Spleen (tissue), 7 donors: Measurements from ENCODE around the gene GMDS.

Experiments
- CTCF ChIP-seq, 11 experiments: fragments of 200-600 bp in 7 of 11; fragments of 450-650 bp in 4 of 11; sonication (generic) in 4 of 11; IDR thresholded peaks in 8 of 11; conservative IDR thresholded peaks in 3 of 11; 1 replicate in 7 of 11; 2 replicates in 4 of 11; pipeline versions ENCODE4 v1.4.0 to v1.8.0; 2016 to 2021; ENCODE audit warnings: antibody characterized with exemption in 11 of 11, inconsistent platforms in 4 of 11, mild to moderate bottlenecking in 1 of 11
- POLR2AphosphoS5 ChIP-seq, 3 donors: sonication (generic); formaldehyde crosslinking; IDR thresholded peaks; one replicate each; pipeline ENCODE4 v1.5.1; 2017; ENCODE audit warnings: antibody characterized with exemption in 3 of 3
- donor health status: DM: no; HTN: no; CAD: no; lungs with moderate emphysema.
- donor health status: DM: no; HTN: no; CAD: no.
- donor health status: DM: no; HTN: no; CAD: no.

DNA sequence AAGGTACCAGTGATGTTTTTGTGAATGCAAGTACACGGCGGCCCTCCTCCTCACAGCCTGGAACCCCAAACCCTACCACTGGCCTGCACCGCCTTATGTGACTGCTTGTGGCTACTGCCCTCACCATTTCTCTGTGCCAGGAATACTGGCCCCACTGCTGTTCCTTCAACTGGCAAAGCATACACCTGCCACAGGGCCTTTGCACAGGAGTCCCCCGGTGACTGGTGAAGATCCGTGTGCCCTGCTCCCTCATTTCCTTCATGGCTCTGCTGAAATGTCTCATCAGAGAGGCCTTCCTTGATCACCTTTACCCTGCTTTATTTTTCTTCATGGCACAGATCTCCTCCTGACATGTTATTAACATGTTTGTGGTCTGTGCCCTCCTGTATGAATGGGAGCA lies 581.9 kb downstream of the GMDS start:
- TF ChIP-seq POLR2AphosphoS5 (IDR thresholded peaks at IDR 0.05) (no peak), CTCF (IDR thresholded peaks at IDR 0.05 in 8 of 11, conservative IDR thresholded peaks at IDR 0.05 in 3 of 11) (no peak)
